Activated T-helper 1 cell treated with Interleukin-2 at 50 U/mL for 16 hours (primary cell): ENCODE results near the gene PAX9.

Experiments
- DNase-seq: peaks from one replicate; pipeline ENCODE4 v3.0.0-alpha.2; 2020; ENCODE audit warnings: low read depth

The PAX9 gene

DNA sequence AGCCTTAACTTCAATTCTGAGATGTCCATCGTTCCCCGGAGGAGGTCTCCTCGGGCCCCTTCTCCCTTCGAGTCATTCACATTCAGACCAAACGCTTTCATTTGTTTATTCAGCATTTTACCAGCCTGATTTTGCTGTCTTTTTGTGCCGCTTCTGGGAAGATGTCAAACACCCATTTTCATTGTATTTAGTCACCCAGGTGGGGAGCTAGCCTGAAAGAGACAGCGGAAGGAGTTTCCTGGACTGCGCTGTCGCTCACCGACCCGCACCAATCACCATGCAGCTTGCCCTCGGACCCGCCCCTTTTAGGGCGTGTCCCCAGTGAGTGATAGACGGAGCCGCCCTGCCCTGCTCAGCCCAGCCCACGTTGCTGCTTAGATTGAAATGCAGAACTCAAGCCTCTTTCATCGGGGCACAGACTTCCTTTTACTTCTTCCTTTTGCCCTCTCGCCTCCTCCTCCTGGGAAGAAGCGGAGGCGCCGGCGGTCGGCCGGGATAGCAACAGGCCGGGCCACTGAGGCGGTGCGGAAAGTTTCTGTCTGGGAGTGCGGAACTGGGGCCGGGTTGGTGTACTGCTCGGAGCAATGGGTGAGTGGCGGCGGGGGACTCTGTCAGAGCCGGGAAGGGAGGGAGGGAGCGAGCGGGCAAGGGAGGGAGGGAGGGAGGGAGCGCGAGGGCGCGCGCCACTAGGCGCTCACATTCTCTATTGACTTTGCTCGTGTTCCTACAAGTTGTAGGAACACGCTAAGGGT, at the start of gene PAX9:
Gene PAX9 (plus strand): TSS at position 355 of the 752 bp plus-strand sequence. CDS start 230 bp downstream, at position 585.
- no peak for DNase-seq

GRCh38 chr14:36617824-36618223, 43.8 kb upstream of the PAX9 start:
- DNase-seq: no peak

- no peak for DNase-seq
Observed at GRCh38 chr14:36618641-36619040, 43.0 kb upstream of the PAX9 start.

- no peak for DNase-seq
Observed at GRCh38 chr14:36619131-36619530, 42.5 kb upstream of the PAX9 start.

DNA sequence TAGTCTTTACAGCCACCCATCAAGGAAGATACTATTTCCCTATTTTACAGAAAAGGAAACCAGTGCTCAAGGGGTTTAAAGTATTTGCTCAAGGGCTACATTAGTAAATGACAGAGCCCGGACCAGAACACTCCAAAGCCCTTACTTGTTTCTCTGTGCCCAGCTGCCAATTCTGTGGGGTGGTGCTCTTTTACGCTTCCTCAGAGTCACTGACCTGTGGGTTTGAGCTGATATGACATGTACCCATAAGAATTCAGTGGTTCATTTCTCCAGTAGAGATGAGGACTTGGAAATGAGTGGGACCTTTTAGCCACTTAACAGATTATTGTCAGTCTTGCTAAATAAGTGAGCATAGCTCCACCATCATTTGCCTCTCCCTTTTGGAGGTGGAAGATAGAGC, 41.8 kb upstream of the PAX9 start:
- no peak for DNase-seq

DNA sequence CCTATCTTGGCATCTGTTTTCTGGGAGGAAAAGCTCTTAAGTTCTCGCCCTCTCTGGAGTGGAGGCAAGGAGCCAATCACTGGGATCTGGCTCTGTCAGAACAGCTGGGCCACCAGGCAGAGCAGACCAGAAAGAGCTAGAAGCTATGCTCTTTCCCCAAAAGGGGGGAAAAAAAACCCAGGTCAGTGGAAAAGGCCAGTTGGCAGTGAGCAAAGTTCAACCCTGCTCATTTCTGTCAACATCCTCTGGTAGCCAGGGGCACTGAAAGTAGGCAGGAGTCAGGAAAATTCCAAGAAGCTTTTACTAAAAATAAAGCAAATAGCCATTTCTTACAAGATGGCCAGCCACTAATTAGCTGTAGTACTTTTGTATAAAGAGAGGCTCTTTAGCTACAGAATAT, 36.6 kb upstream of the PAX9 start:
- DNase-seq: no peak

DNA sequence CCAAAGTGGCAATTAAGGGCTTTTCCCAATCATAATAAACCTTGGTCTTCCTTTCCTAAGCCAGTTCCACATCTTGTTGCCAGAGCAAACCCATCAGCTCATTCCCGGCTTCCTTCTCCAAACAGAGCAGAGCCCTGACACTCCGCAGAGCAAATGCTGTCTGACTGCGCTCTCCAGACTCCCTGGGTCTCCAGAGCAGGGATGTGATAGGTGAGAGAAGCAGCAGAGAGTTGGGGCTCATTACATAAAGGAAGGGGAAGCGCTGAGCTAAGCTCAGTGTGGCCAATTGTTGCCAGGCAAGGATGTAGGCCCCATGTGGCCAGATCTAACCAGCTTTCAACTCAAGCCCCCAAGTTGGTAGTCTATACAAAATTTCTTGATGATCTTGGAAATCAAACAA, 36.2 kb upstream of the PAX9 start:
- no peak for DNase-seq

GRCh38 chr14:36626151-36626550, 35.5 kb upstream of the PAX9 start:
- DNase-seq: no peak

DNA sequence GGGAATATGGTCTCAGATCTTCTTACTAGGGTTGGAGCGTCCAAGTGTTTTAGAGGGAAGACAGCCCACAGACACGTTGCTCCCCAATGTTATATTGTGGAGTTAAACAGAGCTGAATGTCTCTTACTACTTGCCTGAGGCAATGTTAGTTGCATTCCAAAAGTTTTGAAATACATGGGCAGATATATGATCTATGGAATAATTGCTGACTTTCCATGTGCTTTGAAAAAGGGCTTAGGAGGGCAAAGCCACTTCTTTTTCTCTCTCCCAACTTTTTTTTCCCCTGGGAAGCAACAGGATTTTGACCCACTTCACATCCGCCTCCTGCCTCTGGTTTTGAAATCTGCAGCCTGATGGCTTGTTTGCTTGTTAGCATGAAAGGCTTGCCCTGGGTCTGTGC, 33.7 kb upstream of the PAX9 start:
- DNase-seq: no peak

GRCh38 chr14:36633580-36633979, 28.1 kb upstream of the PAX9 start:
- no peak for DNase-seq

- DNase-seq: no peak
Observed at GRCh38 chr14:36646664-36647416, 14.8 kb upstream of the PAX9 start.

GRCh38 chr14:36647417-36647823, 14.2 kb upstream of the PAX9 start:
- DNase-seq: no peak

GRCh38 chr14:36647824-36648753, 13.6 kb upstream of the PAX9 start:
- no peak for DNase-seq

DNA sequence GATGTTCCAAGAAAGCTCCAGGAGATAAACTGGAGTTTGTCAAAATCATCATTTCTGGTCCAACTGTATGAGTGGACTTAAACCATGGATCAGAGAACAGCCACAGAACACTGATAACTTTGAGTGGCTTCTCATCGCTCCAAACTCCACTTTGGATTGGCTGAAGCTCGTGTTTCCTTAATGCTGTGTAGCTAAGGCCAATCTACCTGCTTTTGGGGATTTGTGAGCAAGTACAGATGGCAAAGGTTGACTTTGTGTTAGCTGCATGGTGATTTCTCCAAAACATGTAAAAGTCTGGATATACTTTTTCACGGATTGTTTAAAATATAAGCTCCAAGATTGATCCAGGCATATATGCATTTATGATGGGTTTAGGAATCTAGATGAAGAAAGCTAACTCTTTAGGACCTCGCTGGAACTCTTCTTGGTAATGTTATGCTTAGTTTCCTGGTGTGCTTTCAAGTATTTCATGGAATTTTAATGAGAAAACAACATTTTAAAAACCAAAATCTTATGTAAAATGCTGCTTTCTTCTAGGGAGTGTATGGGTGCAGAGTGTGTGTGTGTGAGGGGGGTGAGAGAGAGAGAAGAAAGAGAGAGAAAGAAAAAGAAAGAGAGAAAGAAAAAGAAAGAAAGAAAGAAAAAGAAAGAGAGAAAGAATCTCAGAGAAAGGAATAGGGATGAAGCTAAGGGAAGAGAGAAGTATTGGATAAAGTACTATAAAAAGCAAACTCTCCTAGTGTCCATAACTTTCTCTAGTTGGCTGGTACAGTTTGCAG, 11.6 kb upstream of the PAX9 start:
- no peak for DNase-seq

DNA sequence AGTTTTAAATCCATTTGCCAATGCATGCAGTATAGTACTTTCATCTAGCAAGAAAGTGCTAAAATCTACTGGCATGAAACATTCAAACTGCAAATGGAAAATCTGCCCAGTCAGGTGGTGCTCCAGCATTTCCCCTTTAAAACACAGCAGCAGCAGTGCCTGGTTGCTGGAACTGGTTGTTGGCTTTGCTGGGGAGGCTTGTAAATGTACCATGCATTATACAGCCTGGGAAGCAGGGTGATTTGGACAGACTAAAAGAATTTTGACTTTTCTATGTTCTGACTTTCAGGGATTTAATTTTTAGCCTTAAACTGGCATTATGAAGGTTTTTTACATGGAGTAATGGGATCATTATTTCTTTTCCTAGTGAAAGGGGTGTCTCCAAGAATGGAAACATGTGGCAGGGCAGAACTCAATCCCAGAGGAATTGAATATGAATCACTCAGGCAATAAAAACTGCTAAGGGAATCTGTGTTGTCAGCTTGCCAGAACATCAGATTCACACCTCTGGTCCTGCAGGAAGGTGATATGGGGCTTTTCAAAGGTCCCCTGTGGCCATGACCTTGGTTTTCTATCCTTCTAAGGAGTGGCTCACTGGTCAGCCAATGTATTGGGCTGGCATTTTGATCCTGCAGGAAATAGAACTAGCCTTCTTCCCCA, 9.0 kb upstream of the PAX9 start:
- DNase-seq: no peak

- DNase-seq: no peak
Observed at GRCh38 chr14:36653413-36653812, 8.2 kb upstream of the PAX9 start.

DNA sequence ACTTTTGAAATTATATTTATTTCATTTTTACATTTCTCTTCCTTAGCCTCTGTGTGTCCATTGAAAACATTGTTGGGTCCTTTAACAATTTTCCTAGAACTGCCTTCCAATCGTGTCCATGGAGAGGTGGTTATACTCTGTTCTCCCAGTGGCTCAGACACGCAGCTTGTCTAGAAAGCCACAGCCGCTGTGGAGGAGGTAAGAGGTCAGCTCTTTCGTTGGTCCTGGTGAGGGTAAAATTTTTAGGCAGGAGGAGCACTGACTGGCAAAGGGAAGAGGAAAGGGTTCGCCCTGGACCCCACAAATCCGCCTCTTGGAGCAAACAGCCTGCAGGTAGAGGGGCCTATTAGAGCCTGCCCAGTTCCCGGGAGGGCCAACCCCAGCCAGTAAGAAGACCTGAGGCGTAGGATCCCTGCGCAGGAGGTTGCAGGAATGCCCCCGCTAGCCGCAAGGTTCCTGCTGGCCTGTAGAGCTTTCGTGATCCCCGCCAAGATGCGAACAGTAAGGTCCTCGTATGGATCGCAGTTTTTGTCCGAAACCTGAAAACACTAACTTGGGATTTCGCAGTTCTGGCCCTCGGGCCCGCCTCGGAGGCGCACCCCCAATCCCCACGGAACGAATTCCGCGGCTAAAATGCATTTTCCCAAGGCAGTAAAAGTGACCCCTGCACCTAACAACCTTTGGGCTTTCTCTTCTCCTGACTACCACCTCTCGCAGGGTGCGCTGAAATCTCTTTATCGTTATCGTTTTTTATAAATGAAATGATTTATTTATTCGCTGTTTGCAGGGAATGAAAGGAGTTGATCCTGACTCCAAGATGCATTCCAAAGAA, 7.5 kb upstream of the PAX9 start:
- no peak for DNase-seq

DNA sequence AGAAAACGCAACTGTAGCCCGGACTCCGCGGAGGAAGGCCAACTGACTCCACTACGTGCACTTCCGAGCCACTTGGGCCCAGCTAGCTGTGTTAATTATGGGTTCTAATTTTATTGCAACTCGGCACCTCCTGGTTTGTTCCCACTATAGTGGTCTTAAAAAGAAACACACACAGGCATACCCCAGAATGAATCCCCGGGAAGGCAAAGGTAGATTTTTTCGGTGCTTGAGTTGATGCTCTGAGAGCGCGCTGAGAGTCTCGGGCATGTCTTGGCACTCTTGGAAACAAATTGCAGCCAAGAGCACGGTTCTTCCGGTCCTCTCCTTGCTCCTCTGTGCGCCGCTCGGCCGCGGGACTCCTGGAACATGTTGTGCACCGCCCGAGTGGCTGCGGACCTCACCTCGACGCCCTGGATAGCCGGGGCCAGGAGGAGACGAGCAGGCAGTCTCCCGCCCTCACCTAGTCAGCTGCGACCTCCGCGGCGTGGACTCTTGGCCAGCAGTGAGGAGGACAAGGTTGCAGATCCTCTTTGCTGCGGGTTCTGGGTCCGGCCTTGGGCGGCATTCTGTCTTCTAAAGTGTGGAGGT, 6.8 kb upstream of the PAX9 start:
- no peak for DNase-seq

DNA sequence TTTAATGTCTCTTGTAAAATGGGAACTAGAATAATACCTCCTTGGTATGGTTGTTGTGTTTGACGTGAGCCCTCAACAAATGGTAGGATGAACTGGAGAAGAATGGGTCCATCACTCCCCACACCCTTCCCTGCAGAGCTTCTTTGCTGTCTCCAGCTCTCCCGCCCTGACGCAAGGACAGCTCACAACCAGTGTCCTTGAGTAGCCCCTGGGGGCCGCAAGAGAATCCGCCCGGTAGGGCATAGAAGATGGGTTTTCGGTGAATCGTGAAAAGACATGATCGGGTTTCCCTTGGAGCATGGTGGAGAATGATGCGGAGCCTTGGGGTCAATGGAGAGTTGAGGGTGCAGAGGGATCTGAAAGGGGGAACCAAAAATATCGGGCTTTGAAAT, 6.1 kb upstream of the PAX9 start:
- no peak for DNase-seq
